Gastrocnemius medialis (tissue), 4 donors: ENCODE results near the gene ARMC3. TPM values are rescaled to one million over a fixed set of nuclear protein-coding genes. Genes with fewer than 3 reads are reported as not detected.
A peak's percentile ranks its signal among the peaks of the same experiment; 100 is the strongest.

Experiments used
- ATAC-seq, 2 donors: fragments of 150-250 bp; one replicate each; pipeline ENCODE4 v1.9.1; 2016
- DNase-seq, 2 donors: peaks; one replicate each; pipeline ENCODE4 v3.0.0-alpha.2; 2019
- H3K27ac ChIP-seq, 4 donors: fragments of 200-600 bp; sonication (generic); 1 replicate in 1 of 4; 2 replicates in 3 of 4; pipeline ENCODE4 v1.5.1; 2016 to 2018; ENCODE audit warnings: mild to moderate bottlenecking in 2 of 4, moderate library complexity in 1 of 4
- H3K27me3 ChIP-seq, 3 donors: fragments of 200-600 bp; sonication (generic) in 2 of 3; 1 replicate in 1 of 3; 2 replicates in 2 of 3; pipeline versions ENCODE4 v1.5.1 to v1.6.0; 2016 to 2019; ENCODE audit warnings: mild to moderate bottlenecking in 1 of 3, moderate library complexity in 1 of 3
- H3K36me3 ChIP-seq, 2 donors: fragments of 200-600 bp; sonication (generic) in 1 of 2; one replicate each; pipeline ENCODE4 v1.5.1; 2017 to 2018
- H3K4me1 ChIP-seq, 2 donors: fragments of 200-600 bp; sonication (generic) in 1 of 2; one replicate each; pipeline ENCODE4 v1.5.1; 2016 to 2017; ENCODE audit warnings: mild to moderate bottlenecking in 2 of 2
- H3K4me3 ChIP-seq, 4 donors: fragments of 200-600 bp; sonication (generic) in 3 of 4; 1 replicate in 1 of 4; 2 replicates in 3 of 4; pipeline ENCODE4 v1.5.1; 2016 to 2019; ENCODE audit warnings: mild to moderate bottlenecking in 2 of 4
- H3K9me3 ChIP-seq, 3 donors: fragments of 200-600 bp; sonication (generic) in 2 of 3; 1 replicate in 1 of 3; 2 replicates in 2 of 3; pipeline ENCODE4 v1.5.1; 2016 to 2019
- CTCF ChIP-seq, 5 experiments: fragments of 450-650 bp in 3 of 5; fragments of 200-600 bp in 2 of 5; sonication (generic) in 2 of 5; IDR thresholded peaks in 4 of 5; conservative IDR thresholded peaks in 1 of 5; 1 replicate in 4 of 5; 2 replicates in 1 of 5; pipeline ENCODE4 v1.5.1; 2016 to 2019; ENCODE audit warnings: antibody characterized with exemption in 5 of 5, mild to moderate bottlenecking in 3 of 5, moderate library complexity in 3 of 5
- POLR2A ChIP-seq, 2 donors: fragments of 450-650 bp; IDR thresholded peaks; one replicate each; pipeline ENCODE4 v1.6.1; 2017; ENCODE audit warnings: antibody characterized with exemption in 2 of 2, mild to moderate bottlenecking in 2 of 2, moderate library complexity in 2 of 2
- in situ Hi-C, 4 donors: fragments of 200-750 bp; cut with MboI; loops; one replicate each; pipeline versions ENCODE4 v1.15.0 to v1.8.0; 2017; ENCODE audit warnings: low sequenced_read_pairs in 4 of 4
- intact Hi-C: fragments of 100-400 bp; cut with DNase I; formaldehyde crosslinking; loops from one replicate; pipeline ENCODE4 v1.15.1; 2023; ENCODE audit warnings: low total_unique reads
- total RNA-seq, 4 donors: library from RNA; depleted of rRNA; stranded (reverse); fragments of >200 nt; gene quantifications; one replicate each; pipeline versions ENCODE4 v1.1.0 to v1.2.3, GENCODE V29; 2016

Gene ARMC3, protein sequence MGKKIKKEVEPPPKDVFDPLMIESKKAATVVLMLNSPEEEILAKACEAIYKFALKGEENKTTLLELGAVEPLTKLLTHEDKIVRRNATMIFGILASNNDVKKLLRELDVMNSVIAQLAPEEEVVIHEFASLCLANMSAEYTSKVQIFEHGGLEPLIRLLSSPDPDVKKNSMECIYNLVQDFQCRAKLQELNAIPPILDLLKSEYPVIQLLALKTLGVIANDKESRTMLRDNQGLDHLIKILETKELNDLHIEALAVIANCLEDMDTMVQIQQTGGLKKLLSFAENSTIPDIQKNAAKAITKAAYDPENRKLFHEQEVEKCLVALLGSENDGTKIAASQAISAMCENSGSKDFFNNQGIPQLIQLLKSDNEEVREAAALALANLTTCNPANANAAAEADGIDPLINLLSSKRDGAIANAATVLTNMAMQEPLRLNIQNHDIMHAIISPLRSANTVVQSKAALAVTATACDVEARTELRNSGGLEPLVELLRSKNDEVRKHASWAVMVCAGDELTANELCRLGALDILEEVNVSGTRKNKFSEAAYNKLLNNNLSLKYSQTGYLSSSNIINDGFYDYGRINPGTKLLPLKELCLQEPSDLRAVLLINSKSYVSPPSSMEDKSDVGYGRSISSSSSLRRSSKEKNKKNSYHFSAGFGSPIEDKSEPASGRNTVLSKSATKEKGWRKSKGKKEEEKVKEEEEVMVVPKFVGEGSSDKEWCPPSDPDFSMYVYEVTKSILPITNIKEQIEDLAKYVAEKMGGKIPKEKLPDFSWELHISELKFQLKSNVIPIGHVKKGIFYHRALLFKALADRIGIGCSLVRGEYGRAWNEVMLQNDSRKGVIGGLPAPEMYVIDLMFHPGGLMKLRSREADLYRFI
- not detected for total RNA-seq

DNA sequence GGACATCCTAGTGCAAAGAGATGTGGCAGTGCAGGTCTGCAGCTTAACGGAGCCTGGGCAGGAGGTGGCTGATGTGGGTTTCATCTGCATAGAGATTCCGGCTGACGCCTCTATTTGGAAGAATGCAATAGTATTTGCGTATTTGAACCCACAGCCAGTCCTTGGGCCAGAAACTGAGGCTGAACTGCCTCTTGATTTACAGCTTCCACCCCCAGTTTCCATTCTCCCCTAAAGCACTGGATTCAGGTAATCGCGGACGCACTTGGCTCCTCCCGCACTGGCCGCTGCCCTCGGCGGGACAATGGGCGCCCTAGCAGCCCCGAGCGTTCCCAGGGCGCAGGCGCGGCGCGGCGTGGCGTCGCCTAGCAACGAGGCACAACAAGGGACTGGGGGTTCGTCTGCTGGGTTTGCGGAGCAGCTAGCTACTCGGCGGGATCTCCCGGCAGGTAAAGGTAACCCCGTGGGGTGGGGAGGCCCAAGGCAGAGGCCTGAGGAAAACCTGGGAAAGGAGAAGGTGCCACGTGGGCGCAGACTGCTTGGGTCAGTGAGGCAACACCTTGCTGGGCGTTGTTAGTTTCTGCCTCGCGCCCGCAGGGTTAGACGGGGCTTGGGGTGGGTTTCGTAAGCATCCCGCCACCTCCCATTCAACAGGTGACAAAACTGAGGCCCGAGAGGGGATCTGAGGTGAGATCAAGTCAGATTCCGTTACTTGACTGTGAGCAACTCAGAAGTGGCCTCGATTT, at the start of gene ARMC3:
Gene ARMC3 (plus strand): TSS at position 393 of the 743 bp plus-strand sequence. CDS start 3,944 bp downstream, outside the sequence.
- TF ChIP-seq POLR2A (IDR thresholded peaks at IDR 0.05) = no peak
- TF ChIP-seq CTCF (IDR thresholded peaks at IDR 0.05 in 4 of 5, conservative IDR thresholded peaks at IDR 0.05 in 1 of 5) = no peak
- peak in 1 of 2 donors; percentile 12 for DNase-seq
- in situ Hi-C loops (no loop called here), intact Hi-C loops (no loop called here)
- Histone ChIP-seq H3K4me3 (peak within 1 kb of the TSS in 3 of 4 donors; percentile 11 to 37 (median 34)), H3K9me3 (no peaks in the 10 kb centered on the region), H3K27ac (no peak within 1 kb of the TSS), H3K27me3 (peaks cover 0 to 3% (median 0%) of the 10 kb centered on the region in 3 donors), H3K36me3 (no peaks in the 10 kb centered on the region), H3K4me1 (no peaks in the 10 kb centered on the region)
- ATAC-seq = no peak

GRCh38 chr10:22891797-22892196, 36.1 kb upstream of the ARMC3 start:
- intact Hi-C loops = no loop called here
- no peak for TF ChIP-seq POLR2A (IDR thresholded peaks at IDR 0.05)
- H3K27me3 ChIP-seq = no peaks in the 10 kb centered on the region
- no peak overlapping the region for H3K4me3 ChIP-seq
- H3K4me1 ChIP-seq = no peaks in the 10 kb centered on the region
- H3K27ac ChIP-seq = no peak overlapping the region
- H3K9me3 ChIP-seq = no peaks in the 10 kb centered on the region
- in situ Hi-C loops = no loop called here
- ATAC-seq (no peak), DNase-seq (no peak)
- no peaks in the 10 kb centered on the region for H3K36me3 ChIP-seq

DNA sequence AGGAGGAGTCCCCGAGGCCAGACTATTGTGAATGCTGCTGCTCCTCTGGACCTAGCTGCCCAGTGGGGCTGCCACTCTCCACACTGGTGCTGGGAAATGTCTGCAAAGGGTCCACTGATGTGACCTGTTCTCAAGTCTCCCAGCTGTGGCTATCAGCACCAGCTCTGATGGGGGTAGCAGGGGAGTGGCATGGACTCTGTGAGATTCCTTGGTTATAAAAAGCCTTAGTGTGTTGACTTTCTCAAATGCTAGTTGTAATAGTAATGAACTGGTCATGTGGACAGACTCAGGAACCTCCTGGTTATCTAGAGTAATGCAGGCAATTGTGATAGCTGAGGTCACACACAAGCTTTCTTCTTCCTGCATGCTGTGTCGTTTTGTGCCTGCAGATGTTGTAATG, 34.1 kb upstream of the ARMC3 start:
- no peaks in the 10 kb centered on the region for H3K27me3 ChIP-seq
- H3K4me3 ChIP-seq = no peak overlapping the region
- H3K9me3 ChIP-seq = no peaks in the 10 kb centered on the region
- no peak for TF ChIP-seq POLR2A (IDR thresholded peaks at IDR 0.05)
- TF ChIP-seq CTCF (IDR thresholded peaks at IDR 0.05 in 4 of 5, conservative IDR thresholded peaks at IDR 0.05 in 1 of 5) = no peak
- intact Hi-C loops = no loop called here
- H3K27ac ChIP-seq = no peak overlapping the region
- no peaks in the 10 kb centered on the region for H3K36me3 ChIP-seq
- ATAC-seq (no peak), DNase-seq (no peak)
- in situ Hi-C loops = no loop called here
- H3K4me1 ChIP-seq = no peaks in the 10 kb centered on the region

DNA sequence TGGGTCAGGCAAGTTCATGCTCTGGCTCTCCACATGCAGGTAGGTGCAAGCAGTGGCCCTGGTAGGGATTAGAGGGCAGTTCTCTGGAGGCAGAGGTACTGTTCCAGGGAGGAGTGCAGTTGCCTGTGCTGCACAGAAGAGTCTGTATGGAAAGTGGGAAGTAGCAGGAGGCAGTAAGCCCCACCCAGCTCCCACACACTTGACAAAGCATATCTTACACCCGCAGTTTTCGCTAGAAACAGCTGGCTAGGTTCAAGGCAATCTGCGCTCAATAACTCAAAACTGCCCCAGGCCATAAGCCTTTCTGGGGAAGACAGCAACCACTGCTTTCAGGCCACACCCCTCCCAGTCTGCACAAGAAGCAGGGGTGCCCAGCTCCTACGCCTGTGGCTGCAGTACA, 33.1 kb upstream of the ARMC3 start:
- H3K27me3 ChIP-seq = no peaks in the 10 kb centered on the region
- no peaks in the 10 kb centered on the region for H3K36me3 ChIP-seq
- DNase-seq (no peak), ATAC-seq (no peak)
- TF ChIP-seq POLR2A (IDR thresholded peaks at IDR 0.05) (no peak), CTCF (IDR thresholded peaks at IDR 0.05 in 4 of 5, conservative IDR thresholded peaks at IDR 0.05 in 1 of 5) (no peak)
- no peaks in the 10 kb centered on the region for H3K4me1 ChIP-seq
- H3K9me3 ChIP-seq = no peaks in the 10 kb centered on the region
- in situ Hi-C loops = no loop called here
- H3K4me3 ChIP-seq = no peak overlapping the region
- no peak overlapping the region for H3K27ac ChIP-seq
- intact Hi-C loops = no loop called here
